NCI-H2196 (cell line): ENCODE data around the gene MAGEB6.
"Not testable (repeated sequence)": the region's sequence is repeated elsewhere in the genome, so short reads cannot be mapped to it uniquely, and the experiment has no call there.

Experiments used
- DNase-seq: peaks from one replicate; lab custom pipeline; 2025; ENCODE audit not compliant: unreplicated experiment; lab: John Stamatoyannopoulos, UW

Gene MAGEB6

GRCh38 chrX:26192204-26192603 lies at the start of gene MAGEB6:
TSS of gene MAGEB6 (plus strand) at chrX:26192440. CDS start at chrX:26193847, 1,407 bp downstream.
- no peak for DNase-seq

- DNase-seq = no peak
These were observed 46.2 kb upstream of the MAGEB6 start for GRCh38 chrX:26146024-26146423.

- no peak for DNase-seq
These were observed 31.9 kb upstream of the MAGEB6 start, which contains the start of gene MAGEB6B for GRCh38 chrX:26160301-26160700. TSS of gene MAGEB6B (plus strand) at chrX:26160601. CDS start at chrX:26160601, 0 bp downstream.

- no peak for DNase-seq
These were observed 11.3 kb downstream of the MAGEB6 start for GRCh38 chrX:26203561-26203960.

GRCh38 chrX:26204717-26205116 lies 12.5 kb downstream of the MAGEB6 start:
- DNase-seq = not testable (repeated sequence)

- DNase-seq = no peak
These were observed 15.8 kb downstream of the MAGEB6 start for GRCh38 chrX:26208012-26208411.

GRCh38 chrX:26215869-26216268 lies 23.6 kb downstream of the MAGEB6 start, which contains the start of gene MAGEB5:
TSS of gene MAGEB5 (plus strand) at chrX:26216169. CDS start at chrX:26217302, 1,133 bp downstream.
- DNase-seq = no peak

- no peak for DNase-seq
These were observed 27.1 kb downstream of the MAGEB6 start for GRCh38 chrX:26219351-26219750.

GRCh38 chrX:26234177-26234576 lies 41.9 kb downstream of the MAGEB6 start:
- no peak for DNase-seq
